Neural cell (in vitro differentiated cells): ENCODE results near the gene NRXN2. TPM values are rescaled to one million over a fixed set of nuclear protein-coding genes. Genes with fewer than 3 reads are reported as not detected.

Experiments used
- H2AFZ ChIP-seq: fragments of 200-600, 300-800 bp; sonication (generic), shearing (Covaris generic); 2 replicates; pipeline ENCODE4 v1.6.0; 2014; ENCODE audit warnings: low read depth, mild to moderate bottlenecking, antibody characterized with exemption, low read length, moderate library complexity
- H3F3A ChIP-seq: fragments of 200-600 bp; shearing (Covaris generic); 2 replicates; pipeline ENCODE4 v1.6.1; 2016; ENCODE audit warnings: mild to moderate bottlenecking, moderate library complexity, mixed read lengths, antibody characterized with exemption, low read length; ENCODE audit not compliant: insufficient read depth, poor library complexity, severe bottlenecking
- H3K27ac ChIP-seq: fragments of 200-600, 300-800 bp; sonication (generic), shearing (Covaris generic); 2 replicates; pipeline ENCODE4 v1.5.1; 2014; ENCODE audit warnings: mild to moderate bottlenecking, low read length, moderate library complexity
- H3K27me3 ChIP-seq: fragments of 300-800, 200-600 bp; sonication (generic), shearing (Covaris generic); 2 replicates; pipeline ENCODE4 v1.6.0; 2014; ENCODE audit warnings: mild to moderate bottlenecking, low read depth, low read length, moderate library complexity; ENCODE audit not compliant: insufficient read depth
- H3K36me3 ChIP-seq: fragments of 300-800, 200-600 bp; sonication (generic), shearing (Covaris generic); 2 replicates; pipeline ENCODE4 v1.5.1; 2014; ENCODE audit warnings: mild to moderate bottlenecking, antibody characterized with exemption, low read length, moderate library complexity; ENCODE audit not compliant: insufficient read depth
- H3K4me2 ChIP-seq: fragments of 300-800, 200-600 bp; sonication (generic), shearing (Covaris generic); 2 replicates; pipeline ENCODE4 v1.6.0; 2014; ENCODE audit warnings: mild to moderate bottlenecking, low read length
- H3K4me3 ChIP-seq: fragments of 300-800, 200-600 bp; sonication (generic), shearing (Covaris generic); 2 replicates; pipeline ENCODE4 v1.5.1; 2014; ENCODE audit warnings: mild to moderate bottlenecking, low read length, moderate library complexity
- H3K79me2 ChIP-seq: fragments of 200-600 bp; shearing (Covaris generic); replicated peaks from 2 replicates; pipeline ENCODE4 v1.6.0; 2014; ENCODE audit warnings: mild to moderate bottlenecking, low read length, moderate library complexity; ENCODE audit not compliant: insufficient read depth
- H3K9ac ChIP-seq: fragments of 300-800, 200-600 bp; sonication (generic), shearing (Covaris generic); 2 replicates; pipeline ENCODE4 v1.6.1; 2016; ENCODE audit warnings: mild to moderate bottlenecking, low read length, mixed read lengths
- H3K9me2 ChIP-seq: fragments of 200-600 bp; shearing (Covaris generic); 2 replicates; pipeline ENCODE4 v1.6.1; 2016; ENCODE audit warnings: mild to moderate bottlenecking, low read length, mixed read lengths; ENCODE audit not compliant: insufficient read depth
- H3K9me3 ChIP-seq: fragments of 200-600, 300-800 bp; sonication (generic), shearing (Covaris generic); 2 replicates; pipeline ENCODE4 v1.6.1; 2016; ENCODE audit warnings: mild to moderate bottlenecking, mixed run types, low read length, moderate library complexity, mixed read lengths
- H4K20me1 ChIP-seq: fragments of 200-600 bp; shearing (Covaris generic); 2 replicates; pipeline ENCODE4 v1.6.1; 2016; ENCODE audit warnings: mild to moderate bottlenecking, mixed run types; ENCODE audit not compliant: insufficient read depth
- EP300 ChIP-seq: fragments of 450-650 bp; conservative IDR thresholded peaks from 2 replicates; pipeline ENCODE4 v1.6.1; 2014; ENCODE audit warnings: antibody characterized with exemption, mild to moderate bottlenecking, moderate library complexity; ENCODE audit not compliant: poor library complexity, severe bottlenecking
- EZH2 ChIP-seq: fragments of 200-600, 300-800 bp; shearing (Covaris generic), sonication (generic); IDR thresholded peaks from 2 replicates; pipeline ENCODE4 v1.6.1; 2014; ENCODE audit warnings: antibody characterized with exemption, low read length, borderline replicate concordance, mild to moderate bottlenecking; ENCODE audit not compliant: insufficient read depth, poor library complexity, severe bottlenecking
- MXI1 ChIP-seq: fragments of 450-650 bp; conservative IDR thresholded peaks from 2 replicates; pipeline ENCODE4 v1.6.1; 2014; ENCODE audit warnings: antibody characterized with exemption, mild to moderate bottlenecking; ENCODE audit not compliant: poor library complexity, severe bottlenecking
- POLR2AphosphoS5 ChIP-seq: IDR thresholded peaks from 2 replicates; pipeline ENCODE4 v1.6.1; 2012
- RAD21 ChIP-seq: fragments of 450-650 bp; conservative IDR thresholded peaks from 2 replicates; pipeline ENCODE4 v1.6.1; 2014; ENCODE audit warnings: antibody characterized with exemption, mild to moderate bottlenecking, moderate library complexity
- SMC3 ChIP-seq: fragments of 450-650 bp; conservative IDR thresholded peaks from 2 replicates; pipeline ENCODE4 v1.6.1; 2014; ENCODE audit warnings: antibody characterized with exemption, mild to moderate bottlenecking, moderate library complexity; ENCODE audit not compliant: poor library complexity
- TAF1 ChIP-seq: IDR thresholded peaks from 2 replicates; pipeline ENCODE4 v1.6.1; 2012; ENCODE audit warnings: low read depth
- polyA plus RNA-seq: library from polyadenylated mRNA; depleted of rRNA; stranded (reverse); fragments of >200 nt; gene quantifications from 2 replicates; pipeline ENCODE4 v1.2.3, GENCODE V29; 2014
- TF ChIP-seq, protein P1 (sequence below): fragments of 450-650 bp; IDR thresholded peaks from 2 replicates; pipeline ENCODE4 v1.5.1; 2014; ENCODE audit warnings: antibody characterized with exemption, mild to moderate bottlenecking, moderate library complexity; ENCODE audit not compliant: poor library complexity, severe bottlenecking
- TF ChIP-seq, protein P2 (sequence below): IDR thresholded peaks from 2 replicates; pipeline ENCODE4 v1.6.1; 2012; ENCODE audit warnings: borderline replicate concordance

Gene NRXN2
- polyA plus RNA-seq, 1 donor from 2014 or later, result 68.0 TPM

DNA sequence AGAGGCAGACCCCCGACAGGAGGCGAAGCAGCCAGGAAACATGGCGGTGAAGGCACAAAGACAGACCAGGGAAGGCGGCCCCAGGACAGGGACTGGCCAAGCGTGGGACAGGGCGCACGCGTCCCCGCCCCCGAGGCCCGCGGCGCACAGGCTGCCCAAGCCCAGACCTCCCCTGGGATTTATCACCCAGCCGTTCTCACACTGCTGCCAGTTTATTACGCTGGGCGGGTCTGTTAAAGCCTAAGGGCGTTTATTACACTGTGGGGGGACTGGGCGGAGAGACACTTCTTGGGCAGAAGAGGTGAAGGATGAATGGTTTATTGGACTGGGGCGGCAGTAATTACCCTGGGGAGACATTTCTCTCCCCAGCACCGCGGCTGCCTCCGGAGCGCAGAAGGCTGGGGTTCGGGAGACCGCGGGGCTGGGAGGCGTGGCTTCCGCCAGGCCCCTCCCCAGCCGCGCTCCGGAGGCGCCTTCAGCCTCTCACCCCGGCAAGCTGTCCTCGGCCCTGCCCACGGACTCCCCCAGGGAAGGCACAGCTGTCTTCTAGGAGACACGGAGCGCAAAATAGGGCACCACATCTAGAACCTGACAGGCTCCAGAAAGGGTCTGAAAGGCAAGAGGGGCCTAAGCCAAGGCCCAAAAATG, 84.9 kb downstream of the NRXN2 start:
- H3K27me3 ChIP-seq, result no peaks in the 10 kb centered on the region
- H2AFZ ChIP-seq, result no peak overlapping the region
- H4K20me1 ChIP-seq, result no peaks in the 10 kb centered on the region
- H3K9me2 ChIP-seq, result no peaks in the 10 kb centered on the region
- H3K79me2 ChIP-seq, result peaks cover 49% of the 10 kb centered on the region
- H3K36me3 ChIP-seq, result no peaks in the 10 kb centered on the region
- H3K27ac ChIP-seq, result peak overlapping the region; percentile 77
- TF ChIP-seq, protein P1, sequence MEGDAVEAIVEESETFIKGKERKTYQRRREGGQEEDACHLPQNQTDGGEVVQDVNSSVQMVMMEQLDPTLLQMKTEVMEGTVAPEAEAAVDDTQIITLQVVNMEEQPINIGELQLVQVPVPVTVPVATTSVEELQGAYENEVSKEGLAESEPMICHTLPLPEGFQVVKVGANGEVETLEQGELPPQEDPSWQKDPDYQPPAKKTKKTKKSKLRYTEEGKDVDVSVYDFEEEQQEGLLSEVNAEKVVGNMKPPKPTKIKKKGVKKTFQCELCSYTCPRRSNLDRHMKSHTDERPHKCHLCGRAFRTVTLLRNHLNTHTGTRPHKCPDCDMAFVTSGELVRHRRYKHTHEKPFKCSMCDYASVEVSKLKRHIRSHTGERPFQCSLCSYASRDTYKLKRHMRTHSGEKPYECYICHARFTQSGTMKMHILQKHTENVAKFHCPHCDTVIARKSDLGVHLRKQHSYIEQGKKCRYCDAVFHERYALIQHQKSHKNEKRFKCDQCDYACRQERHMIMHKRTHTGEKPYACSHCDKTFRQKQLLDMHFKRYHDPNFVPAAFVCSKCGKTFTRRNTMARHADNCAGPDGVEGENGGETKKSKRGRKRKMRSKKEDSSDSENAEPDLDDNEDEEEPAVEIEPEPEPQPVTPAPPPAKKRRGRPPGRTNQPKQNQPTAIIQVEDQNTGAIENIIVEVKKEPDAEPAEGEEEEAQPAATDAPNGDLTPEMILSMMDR, result peak; percentile 22
- TF ChIP-seq MXI1 (no peak), POLR2AphosphoS5 (peak; percentile 29)
- no peaks in the 10 kb centered on the region for H3K9me3 ChIP-seq
- peak overlapping the region; percentile 63 for H3K4me2 ChIP-seq
- H3K9ac ChIP-seq, result peak overlapping the region; percentile 65
- peak overlapping the region; percentile 89 for H3K4me3 ChIP-seq
- H3F3A ChIP-seq, result no peaks in the 10 kb centered on the region

DNA sequence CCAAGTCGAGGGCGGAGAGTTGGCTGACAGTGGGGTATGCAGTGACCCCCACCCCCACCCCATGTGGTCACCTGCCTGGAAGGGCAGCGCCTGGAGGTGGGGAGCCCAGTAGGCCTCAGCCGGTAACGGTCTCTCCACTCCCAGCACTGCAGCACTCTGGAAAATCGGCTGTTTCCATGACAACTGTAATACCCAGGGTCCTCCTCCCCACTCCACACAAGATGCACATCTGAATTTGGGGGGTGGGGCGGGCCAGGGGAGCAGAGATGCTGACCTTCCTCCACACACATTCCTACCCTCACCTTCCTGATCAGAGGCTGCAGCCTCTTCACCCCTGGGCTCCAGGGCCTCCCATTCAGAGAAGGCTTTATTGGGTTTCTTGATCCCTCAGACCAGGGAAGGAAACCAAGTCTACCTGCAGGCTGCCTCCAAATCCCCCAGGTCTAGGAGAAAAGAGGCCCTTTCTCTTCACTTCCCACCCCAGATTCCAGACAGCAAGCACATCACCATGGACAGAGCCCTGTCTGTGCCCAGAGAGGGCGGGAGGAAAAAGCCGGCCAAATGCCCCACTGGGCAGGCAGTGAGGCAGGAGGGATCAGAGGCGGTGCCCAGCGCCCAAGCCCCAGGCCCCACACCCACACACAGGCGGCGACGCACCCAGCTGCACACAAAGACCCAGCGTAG, 85.5 kb downstream of the NRXN2 start:
- Histone ChIP-seq H3K9ac (peak overlapping the region; percentile 65), H3K9me3 (no peaks in the 10 kb centered on the region), H3K27me3 (no peaks in the 10 kb centered on the region), H3K4me2 (peak overlapping the region; percentile 63), H3K27ac (peak overlapping the region; percentile 77), H3K9me2 (no peaks in the 10 kb centered on the region), H4K20me1 (no peaks in the 10 kb centered on the region), H3K79me2 (peaks cover 46% of the 10 kb centered on the region), H3K4me3 (peak overlapping the region; percentile 89), H3F3A (no peaks in the 10 kb centered on the region), H3K36me3 (no peaks in the 10 kb centered on the region), H2AFZ (no peak overlapping the region)
- TF ChIP-seq, protein P2, sequence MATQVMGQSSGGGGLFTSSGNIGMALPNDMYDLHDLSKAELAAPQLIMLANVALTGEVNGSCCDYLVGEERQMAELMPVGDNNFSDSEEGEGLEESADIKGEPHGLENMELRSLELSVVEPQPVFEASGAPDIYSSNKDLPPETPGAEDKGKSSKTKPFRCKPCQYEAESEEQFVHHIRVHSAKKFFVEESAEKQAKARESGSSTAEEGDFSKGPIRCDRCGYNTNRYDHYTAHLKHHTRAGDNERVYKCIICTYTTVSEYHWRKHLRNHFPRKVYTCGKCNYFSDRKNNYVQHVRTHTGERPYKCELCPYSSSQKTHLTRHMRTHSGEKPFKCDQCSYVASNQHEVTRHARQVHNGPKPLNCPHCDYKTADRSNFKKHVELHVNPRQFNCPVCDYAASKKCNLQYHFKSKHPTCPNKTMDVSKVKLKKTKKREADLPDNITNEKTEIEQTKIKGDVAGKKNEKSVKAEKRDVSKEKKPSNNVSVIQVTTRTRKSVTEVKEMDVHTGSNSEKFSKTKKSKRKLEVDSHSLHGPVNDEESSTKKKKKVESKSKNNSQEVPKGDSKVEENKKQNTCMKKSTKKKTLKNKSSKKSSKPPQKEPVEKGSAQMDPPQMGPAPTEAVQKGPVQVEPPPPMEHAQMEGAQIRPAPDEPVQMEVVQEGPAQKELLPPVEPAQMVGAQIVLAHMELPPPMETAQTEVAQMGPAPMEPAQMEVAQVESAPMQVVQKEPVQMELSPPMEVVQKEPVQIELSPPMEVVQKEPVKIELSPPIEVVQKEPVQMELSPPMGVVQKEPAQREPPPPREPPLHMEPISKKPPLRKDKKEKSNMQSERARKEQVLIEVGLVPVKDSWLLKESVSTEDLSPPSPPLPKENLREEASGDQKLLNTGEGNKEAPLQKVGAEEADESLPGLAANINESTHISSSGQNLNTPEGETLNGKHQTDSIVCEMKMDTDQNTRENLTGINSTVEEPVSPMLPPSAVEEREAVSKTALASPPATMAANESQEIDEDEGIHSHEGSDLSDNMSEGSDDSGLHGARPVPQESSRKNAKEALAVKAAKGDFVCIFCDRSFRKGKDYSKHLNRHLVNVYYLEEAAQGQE, result no peak
- TF ChIP-seq SMC3 (no peak), TAF1 (no peak), EP300 (no peak), RAD21 (no peak), POLR2AphosphoS5 (no peak), EZH2 (no peak), MXI1 (no peak)
- TF ChIP-seq, protein P1, result no peak
